Stimulated activated CD4-positive, alpha-beta T cell treated with anti-CD3 and anti-CD28 coated beads, Interleukin-2, amount 100 ng/mL, for 48 hours (primary cell): Measurements from ENCODE around the gene GNG12.

ENCODE experiments used
- DNase-seq, 2 donors: peaks; one replicate each; pipeline ENCODE4 v3.0.0-alpha.2; 2020

Gene GNG12

GRCh38 chr1:67832737-67833601, at the start of gene GNG12:
TSS of gene GNG12 (minus strand) at chr1:67833467. CDS start at chr1:67707686, 125,781 bp downstream.
- peak; percentile 10 to 13 for DNase-seq

- no peak for DNase-seq
Observed at GRCh38 chr1:67882196-67882958, 49.1 kb upstream of the GNG12 start.

GRCh38 chr1:67880056-67880601, 46.9 kb upstream of the GNG12 start:
- DNase-seq = no peak

GRCh38 chr1:67879485-67879884, 46.2 kb upstream of the GNG12 start:
- no peak for DNase-seq

GRCh38 chr1:67874501-67875111, 41.3 kb upstream of the GNG12 start:
- DNase-seq = no peak

GRCh38 chr1:67869233-67869632, 36.0 kb upstream of the GNG12 start:
- no peak for DNase-seq

- no peak for DNase-seq
Observed at GRCh38 chr1:67863637-67864036, 30.4 kb upstream of the GNG12 start.

- DNase-seq = no peak
Observed at GRCh38 chr1:67862685-67863084, 29.4 kb upstream of the GNG12 start.

- DNase-seq = no peak
Observed at GRCh38 chr1:67861856-67862516, 28.7 kb upstream of the GNG12 start.

GRCh38 chr1:67860776-67861175, 27.5 kb upstream of the GNG12 start:
- DNase-seq = no peak

GRCh38 chr1:67856921-67857320, 23.7 kb upstream of the GNG12 start:
- DNase-seq = no peak

- no peak for DNase-seq
Observed at GRCh38 chr1:67855961-67856360, 22.7 kb upstream of the GNG12 start.

- DNase-seq = no peak
Observed at GRCh38 chr1:67855444-67855843, 22.2 kb upstream of the GNG12 start.

GRCh38 chr1:67853704-67854103, 20.4 kb upstream of the GNG12 start:
- no peak for DNase-seq

- DNase-seq = no peak
Observed at GRCh38 chr1:67851800-67852199, 18.5 kb upstream of the GNG12 start.

- peak in 1 of 2 donors; percentile 10 for DNase-seq
Observed at GRCh38 chr1:67850611-67851075, 17.4 kb upstream of the GNG12 start.

GRCh38 chr1:67850151-67850551, 16.9 kb upstream of the GNG12 start:
- DNase-seq = no peak

- no peak for DNase-seq
Observed at GRCh38 chr1:67847466-67847865, 14.2 kb upstream of the GNG12 start.

GRCh38 chr1:67846538-67846937, 13.3 kb upstream of the GNG12 start:
- DNase-seq = no peak

GRCh38 chr1:67844988-67845387, 11.7 kb upstream of the GNG12 start:
- DNase-seq = no peak

- DNase-seq = no peak
Observed at GRCh38 chr1:67843746-67844145, 10.5 kb upstream of the GNG12 start.

- DNase-seq = no peak
Observed at GRCh38 chr1:67843331-67843730, 10.1 kb upstream of the GNG12 start.

GRCh38 chr1:67840449-67840848, 7.2 kb upstream of the GNG12 start:
- DNase-seq = no peak
